Stimulated activated CD8-positive, alpha-beta memory T cell treated with anti-CD3 and anti-CD28 coated beads, Interleukin-12 subunit alpha, Interleukin-12 subunit beta, amount 100 ng/mL, for 1 hour (primary cell): ENCODE results near the gene PCGF2.

Experiments used
- DNase-seq: peaks from one replicate; pipeline ENCODE4 v3.0.0-alpha.2; 2020; ENCODE audit warnings: low read depth

PCGF2 gene

GRCh38 chr17:38719289-38719942 lies 28.7 kb downstream of the PCGF2 start:
- DNase-seq, result no peak

- no peak for DNase-seq
Observed at GRCh38 chr17:38717139-38717745, 30.9 kb downstream of the PCGF2 start.

- no peak for DNase-seq
Observed at GRCh38 chr17:38716368-38717005, 31.6 kb downstream of the PCGF2 start.

DNA sequence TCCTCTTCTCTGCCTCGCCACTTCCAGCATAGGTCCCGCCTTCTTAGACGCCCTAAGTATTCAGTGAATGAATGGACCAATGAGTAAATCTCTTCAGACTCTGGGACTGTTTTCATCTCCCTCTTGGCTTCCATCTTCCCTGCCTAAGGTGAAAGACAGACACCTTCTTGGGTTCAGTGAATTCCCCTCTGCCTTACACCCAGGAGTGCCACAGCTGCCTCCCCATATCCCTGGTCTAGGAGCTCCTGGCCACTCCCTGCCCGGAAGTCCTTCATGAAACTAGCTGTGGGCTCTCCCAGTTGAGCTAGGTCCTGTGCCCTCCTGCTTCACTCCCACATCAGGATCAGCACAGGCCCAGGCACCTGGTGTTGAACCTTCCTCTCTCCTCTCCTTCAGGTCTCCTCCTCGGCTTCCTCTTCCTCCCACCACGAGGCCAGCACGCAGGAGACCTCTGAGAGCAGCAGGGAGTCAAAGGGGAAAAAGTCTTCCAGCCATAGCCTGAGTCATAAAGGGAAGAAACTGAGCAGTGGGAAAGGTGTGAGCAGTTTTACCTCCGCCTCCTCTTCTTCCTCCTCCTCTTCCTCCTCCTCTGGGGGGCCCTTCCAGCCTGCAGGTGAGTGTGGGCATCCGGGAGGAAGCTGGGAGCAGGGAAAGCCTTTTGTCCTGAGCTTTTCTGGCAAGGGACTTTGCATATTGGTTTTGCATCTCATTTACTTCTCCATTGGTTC lies 32.8 kb downstream of the PCGF2 start:
- no peak for DNase-seq

DNA sequence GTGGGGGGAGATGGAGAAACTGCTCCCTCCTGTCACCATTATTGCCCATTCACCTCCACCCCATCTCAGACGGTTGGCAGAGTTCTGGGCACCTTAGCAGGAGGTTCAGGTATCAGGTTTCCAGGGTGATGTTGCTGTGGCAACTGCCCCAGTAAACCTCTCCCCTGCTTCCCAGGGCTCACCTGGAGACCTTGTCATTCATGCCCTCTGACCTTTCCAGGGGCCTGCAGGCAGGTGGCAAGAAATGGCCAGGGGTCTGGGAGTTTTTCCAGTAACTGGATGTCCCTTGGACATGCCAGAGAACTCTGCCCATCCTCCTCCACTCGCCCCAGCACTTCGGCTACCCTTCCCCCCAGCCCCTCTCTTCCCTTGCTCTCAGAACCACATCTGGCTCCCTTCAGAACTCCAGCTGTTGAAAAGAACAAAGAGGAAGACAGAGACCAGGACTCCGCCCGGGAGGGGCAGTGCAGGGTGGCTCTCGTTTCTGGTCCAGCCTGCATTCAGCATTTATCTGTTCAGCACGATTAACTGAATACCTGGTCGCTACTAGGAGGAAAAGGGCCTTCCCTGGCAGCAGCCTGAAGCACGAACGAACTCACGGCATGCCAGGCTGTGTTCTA lies 34.6 kb downstream of the PCGF2 start:
- DNase-seq, result no peak

- DNase-seq, result no peak
Observed at GRCh38 chr17:38712593-38712992, 35.5 kb downstream of the PCGF2 start.

GRCh38 chr17:38711792-38712571 lies 36.2 kb downstream of the PCGF2 start:
- DNase-seq, result no peak

DNA sequence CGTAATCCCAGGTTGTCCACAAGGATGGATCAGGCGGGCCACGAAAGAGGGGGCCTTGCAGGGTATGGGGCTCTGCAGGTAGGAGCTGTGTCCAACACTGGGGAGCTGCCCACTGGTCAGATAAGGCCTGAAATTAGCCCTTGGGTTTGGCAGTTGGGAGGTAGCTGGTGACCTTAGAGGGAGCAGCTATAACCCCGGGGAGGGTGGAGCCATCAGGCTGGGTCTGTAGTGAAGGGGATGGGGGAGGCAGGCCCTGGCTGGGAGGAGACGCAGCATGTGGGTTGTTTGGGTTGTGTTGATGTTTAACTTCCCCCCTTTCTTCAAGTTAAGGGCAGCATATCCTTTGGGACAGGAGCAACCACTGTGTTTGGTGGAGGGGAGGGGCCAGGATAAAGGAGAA lies 37.2 kb downstream of the PCGF2 start:
- DNase-seq, result no peak

- no peak for DNase-seq
Observed at GRCh38 chr17:38710604-38710962, 37.6 kb downstream of the PCGF2 start.

GRCh38 chr17:38709864-38710603 lies 38.1 kb downstream of the PCGF2 start:
- DNase-seq, result no peak

GRCh38 chr17:38709104-38709820 lies 38.9 kb downstream of the PCGF2 start:
- DNase-seq, result no peak

GRCh38 chr17:38707678-38708351 lies 40.3 kb downstream of the PCGF2 start:
- DNase-seq, result no peak

DNA sequence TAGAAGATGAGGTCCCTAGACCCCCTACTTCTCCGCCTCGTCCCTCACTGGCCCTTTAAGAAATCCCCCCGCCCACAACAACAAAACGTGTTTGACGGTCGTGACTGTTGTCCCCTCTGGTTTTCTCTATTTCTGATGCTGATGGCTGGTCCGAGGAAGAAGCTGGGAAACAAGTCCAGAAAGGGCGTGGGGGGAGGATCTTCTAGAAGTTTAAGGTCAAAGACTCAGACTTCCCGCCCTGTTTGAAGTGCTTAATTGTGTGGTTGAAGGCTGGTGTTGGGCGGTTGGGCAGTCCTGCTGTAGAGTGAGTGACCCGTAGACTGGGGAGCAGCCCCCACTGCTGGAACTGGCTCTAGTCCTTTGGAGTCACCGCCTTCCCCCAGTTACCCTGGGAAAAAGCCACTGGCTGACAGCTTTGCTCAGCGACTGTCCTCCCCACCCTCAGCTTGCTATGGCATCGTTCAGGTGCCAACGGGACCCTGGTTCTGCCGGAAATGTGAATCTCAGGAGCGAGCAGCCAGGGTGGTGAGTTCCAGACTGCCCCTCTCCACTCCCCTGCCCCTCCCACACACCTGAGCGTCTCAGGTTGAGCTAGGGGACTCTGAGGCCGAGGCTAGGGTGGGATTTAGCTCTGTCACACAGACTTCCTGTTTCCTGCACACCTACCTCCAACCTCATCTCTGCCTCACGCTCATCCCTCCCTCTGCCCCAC lies 41.5 kb downstream of the PCGF2 start:
- no peak for DNase-seq

DNA sequence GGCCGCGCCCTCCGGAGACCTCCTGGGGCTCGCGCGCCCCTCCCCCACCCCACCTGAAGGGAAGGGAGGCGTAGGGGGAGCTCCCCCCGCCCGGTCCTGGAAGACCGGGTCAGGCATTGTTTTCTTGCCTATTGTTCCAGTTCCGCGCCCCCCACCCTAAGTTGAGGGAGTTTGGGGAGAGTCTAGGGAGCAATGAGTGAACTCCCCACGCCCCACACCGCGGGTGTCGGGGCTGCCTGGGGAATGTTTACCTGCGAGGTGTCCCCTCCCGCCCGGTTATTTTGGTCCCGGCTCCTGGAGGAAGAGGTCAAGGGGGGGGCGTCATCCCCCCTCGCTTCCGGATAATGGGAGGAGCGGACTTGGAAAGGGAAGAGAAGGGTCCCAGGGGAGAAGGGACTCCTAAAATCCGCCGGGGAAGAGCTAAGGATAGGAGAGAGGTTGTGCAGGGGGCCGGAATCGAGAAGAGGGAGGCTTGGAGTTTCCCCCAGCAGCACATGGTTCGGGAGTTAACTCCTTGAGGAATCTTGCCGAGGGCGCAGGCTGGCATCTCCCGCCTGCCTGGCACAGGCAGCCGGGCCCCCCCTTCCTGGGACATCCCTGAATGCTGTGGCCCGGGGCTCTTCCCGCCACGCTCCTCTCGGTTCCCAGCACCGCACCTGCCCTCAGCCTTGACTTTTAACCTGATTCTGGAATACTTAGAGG lies 42.2 kb downstream of the PCGF2 start:
- DNase-seq, result no peak

DNA sequence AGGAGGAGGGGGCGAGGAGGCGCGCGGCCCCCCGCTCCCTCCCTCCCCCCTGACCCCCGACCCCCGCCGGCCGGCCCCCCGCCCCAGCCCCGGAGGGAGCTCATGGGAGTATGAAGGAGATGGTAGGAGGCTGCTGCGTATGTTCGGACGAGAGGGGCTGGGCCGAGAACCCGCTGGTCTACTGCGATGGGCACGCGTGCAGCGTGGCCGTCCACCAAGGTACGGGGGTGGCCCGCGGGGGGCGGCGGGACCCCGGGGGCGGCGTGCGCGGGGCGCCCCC lies 42.7 kb downstream of the PCGF2 start:
- DNase-seq, result no peak

- no peak for DNase-seq
Observed at GRCh38 chr17:38704606-38705522, 43.3 kb downstream of the PCGF2 start, which contains the start of gene MLLT6. MLLT6 (plus strand) TSS chr17:38705273; CDS start chr17:38705633, 360 bp downstream.
